DND-41 (cell line): ENCODE data around the gene DDIAS.

ENCODE experiments used
- ATAC-seq: fragments of 200-7000 bp; cut with Tn5 transposase; 3 replicates; pipeline ENCODE4 v1.9.1; 2021; ENCODE audit warnings: low read depth; ENCODE audit not compliant: insufficient read depth
- DNase-seq: peaks from one replicate; pipeline ENCODE4 v3.0.0-alpha.2; 2020
- H2AFZ ChIP-seq: 2 replicates; pipeline ENCODE4 v1.6.0; 2012; ENCODE audit warnings: low read depth, low read length
- H3K27ac ChIP-seq: 2 replicates; pipeline ENCODE4 v1.5.1; 2012; ENCODE audit warnings: low read length, inconsistent platforms
- H3K27me3 ChIP-seq: fragments of 200-600 bp; sonication (generic); 2 replicates; pipeline ENCODE4 v1.6.0; 2012; ENCODE audit warnings: low read length, mild to moderate bottlenecking, inconsistent platforms; ENCODE audit not compliant: insufficient read depth, poor library complexity
- H3K36me3 ChIP-seq: 2 replicates; pipeline ENCODE4 v1.5.1; 2012; ENCODE audit warnings: low read length, inconsistent platforms; ENCODE audit not compliant: insufficient read depth
- H3K4me1 ChIP-seq: 2 replicates; pipeline ENCODE4 v1.5.1; 2012; ENCODE audit warnings: mild to moderate bottlenecking, low read length; ENCODE audit not compliant: insufficient read depth
- H3K4me2 ChIP-seq: 2 replicates; pipeline ENCODE4 v1.6.0; 2012; ENCODE audit warnings: mild to moderate bottlenecking, moderate library complexity, low read length, inconsistent platforms; ENCODE audit not compliant: insufficient read depth
- H3K4me3 ChIP-seq, 2 experiments: fragments of 200-600 bp in 1 of 2; shearing (Covaris generic) in 1 of 2; 2 replicates each; pipeline ENCODE4 v1.5.1; 2012 to 2016; ENCODE audit warnings: inconsistent platforms in 2 of 2, low read length in 2 of 2, mild to moderate bottlenecking in 2 of 2, low read depth in 1 of 2, moderate library complexity in 1 of 2
- H3K79me2 ChIP-seq: 2 replicates; pipeline ENCODE4 v1.6.0; 2012; ENCODE audit warnings: low read length, inconsistent platforms; ENCODE audit not compliant: insufficient read depth
- H3K9ac ChIP-seq: 2 replicates; pipeline ENCODE4 v1.6.0; 2012; ENCODE audit warnings: low read depth, mild to moderate bottlenecking, inconsistent platforms, low read length, moderate library complexity
- H3K9me3 ChIP-seq: 2 replicates; pipeline ENCODE4 v1.5.1; 2012; ENCODE audit warnings: low read length, moderate library complexity, mild to moderate bottlenecking, inconsistent platforms; ENCODE audit not compliant: insufficient read depth, severe bottlenecking
- H4K20me1 ChIP-seq: 2 replicates; pipeline ENCODE4 v1.6.0; 2012; ENCODE audit warnings: low read length; ENCODE audit not compliant: insufficient read depth
- CTCF ChIP-seq: IDR thresholded peaks from 2 replicates; pipeline ENCODE4 v1.5.1; 2012; ENCODE audit warnings: borderline replicate concordance, low read length, moderate library complexity, mild to moderate bottlenecking; ENCODE audit not compliant: poor library complexity, severe bottlenecking; ENCODE audit errors: extremely low read depth
- EZH2 ChIP-seq: IDR thresholded peaks from 3 replicates; pipeline ENCODE4 v1.6.1; 2012; ENCODE audit warnings: borderline replicate concordance, low read depth, mild to moderate bottlenecking, moderate library complexity, low read length, inconsistent platforms; ENCODE audit not compliant: severe bottlenecking

Gene DDIAS

DNA sequence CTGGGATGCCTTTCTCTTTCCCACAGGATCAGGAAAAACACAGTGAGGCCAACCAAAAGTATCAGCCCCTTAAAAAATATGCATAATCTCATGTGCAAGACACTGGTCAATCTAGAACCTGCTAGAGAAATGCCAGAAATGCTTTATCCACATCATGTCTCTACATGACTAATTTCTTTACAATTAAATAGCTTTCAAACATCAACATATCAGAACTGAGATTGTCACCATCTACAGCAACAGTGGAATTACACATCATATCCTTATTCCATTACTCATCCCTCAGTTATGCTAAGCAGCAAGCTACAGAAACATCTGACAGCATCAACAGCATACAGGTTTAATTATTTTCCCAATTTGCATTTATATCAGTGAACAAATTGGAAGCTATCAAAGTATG is 78.8 kb downstream of the DDIAS start:
- no peak overlapping the region for H3K27ac ChIP-seq
- H3K36me3 ChIP-seq: no peaks in the 10 kb centered on the region
- H3K4me2 ChIP-seq: no peak overlapping the region
- H3K79me2 ChIP-seq: no peaks in the 10 kb centered on the region
- no peaks in the 10 kb centered on the region for H3K9me3 ChIP-seq
- DNase-seq (no peak), ATAC-seq (no peak)
- H3K4me3 ChIP-seq: no peak overlapping the region
- no peaks in the 10 kb centered on the region for H3K27me3 ChIP-seq
- no peaks in the 10 kb centered on the region for H4K20me1 ChIP-seq
- no peak overlapping the region for H3K9ac ChIP-seq
- no peak overlapping the region for H2AFZ ChIP-seq
- H3K4me1 ChIP-seq: no peaks in the 10 kb centered on the region
- no peak for TF ChIP-seq EZH2
- no peak for TF ChIP-seq CTCF

GRCh38 chr11:82980947-82981346 is 79.4 kb downstream of the DDIAS start:
- Histone ChIP-seq H3K27me3 (no peaks in the 10 kb centered on the region), H3K9me3 (no peaks in the 10 kb centered on the region), H3K4me3 (no peak overlapping the region), H4K20me1 (no peaks in the 10 kb centered on the region), H3K4me2 (no peak overlapping the region), H3K4me1 (no peaks in the 10 kb centered on the region), H3K79me2 (no peaks in the 10 kb centered on the region), H3K36me3 (no peaks in the 10 kb centered on the region), H3K27ac (no peak overlapping the region), H3K9ac (no peak overlapping the region), H2AFZ (no peak overlapping the region)
- no peak for ATAC-seq
- DNase-seq: no peak
- no peak for TF ChIP-seq CTCF
- no peak for TF ChIP-seq EZH2

GRCh38 chr11:82981852-82982251 is 80.3 kb downstream of the DDIAS start:
- H3K36me3 ChIP-seq: no peaks in the 10 kb centered on the region
- no peaks in the 10 kb centered on the region for H3K9me3 ChIP-seq
- no peak overlapping the region for H3K4me3 ChIP-seq
- no peak overlapping the region for H3K27ac ChIP-seq
- H3K4me2 ChIP-seq: no peak overlapping the region
- no peak overlapping the region for H3K9ac ChIP-seq
- H2AFZ ChIP-seq: no peak overlapping the region
- TF ChIP-seq EZH2: no peak
- no peak for TF ChIP-seq CTCF
- no peaks in the 10 kb centered on the region for H4K20me1 ChIP-seq
- no peaks in the 10 kb centered on the region for H3K4me1 ChIP-seq
- DNase-seq (no peak), ATAC-seq (no peak)
- no peaks in the 10 kb centered on the region for H3K27me3 ChIP-seq
- no peaks in the 10 kb centered on the region for H3K79me2 ChIP-seq
